Liver (tissue), 9 donors: ENCODE results near the gene EML6. TPM values are rescaled to one million over a fixed set of nuclear protein-coding genes. Genes with fewer than 3 reads are reported as not detected.

ENCODE experiments used
- DNase-seq: peaks from one replicate; pipeline ENCODE4 v3.0.0-alpha.2; 2017; ENCODE audit warnings: low spot score
- H3K27ac ChIP-seq, 2 donors: one replicate each; pipeline ENCODE4 v1.7.0; 2013; ENCODE audit warnings: inconsistent platforms in 2 of 2, low read length in 2 of 2, control low read depth in 1 of 2, low read depth in 1 of 2, mild to moderate bottlenecking in 1 of 2
- H3K27me3 ChIP-seq, 4 donors: one replicate each; pipeline versions ENCODE4 v1.6.1 to v1.7.0; 2013; ENCODE audit warnings: low read length in 3 of 4, inconsistent platforms in 1 of 4, mild to moderate bottlenecking in 1 of 4, moderate library complexity in 1 of 4; ENCODE audit not compliant: control insufficient read depth in 4 of 4, insufficient read depth in 4 of 4
- H3K36me3 ChIP-seq, 4 donors: one replicate each; pipeline versions ENCODE4 v1.6.1 to v1.7.0; 2013; ENCODE audit warnings: low read length in 3 of 4, mild to moderate bottlenecking in 3 of 4, low read depth in 1 of 4, moderate library complexity in 1 of 4; ENCODE audit not compliant: control insufficient read depth in 4 of 4, insufficient read depth in 3 of 4
- H3K4me1 ChIP-seq, 4 donors: one replicate each; pipeline versions ENCODE4 v1.6.1 to v1.7.0; 2013; ENCODE audit warnings: low read length in 3 of 4, mild to moderate bottlenecking in 3 of 4, moderate library complexity in 1 of 4; ENCODE audit not compliant: control insufficient read depth in 4 of 4, insufficient read depth in 4 of 4
- H3K4me3 ChIP-seq, 3 donors: one replicate each; pipeline versions ENCODE4 v1.6.1 to v1.7.0; 2013; ENCODE audit warnings: low read length in 3 of 3, control low read depth in 1 of 3, low read depth in 1 of 3, mild to moderate bottlenecking in 1 of 3
- H3K9ac ChIP-seq, 2 donors: one replicate each; pipeline ENCODE4 v1.7.0; 2013; ENCODE audit warnings: low read length in 2 of 2, mild to moderate bottlenecking in 2 of 2, moderate library complexity in 2 of 2, control low read depth in 1 of 2, low read depth in 1 of 2
- H3K9me3 ChIP-seq, 4 donors: one replicate each; pipeline versions ENCODE4 v1.6.1 to v1.7.0; 2013; ENCODE audit warnings: low read length in 3 of 4; ENCODE audit not compliant: control insufficient read depth in 4 of 4
- EGR1 ChIP-seq, 2 donors: IDR thresholded peaks; 2 replicates each; pipeline ENCODE4 v1.6.1; 2016 to 2018; ENCODE audit warnings: antibody characterized with exemption in 2 of 2, low read depth in 2 of 2
- FOXA1 ChIP-seq: IDR thresholded peaks from 2 replicates; pipeline ENCODE4 v1.6.1; 2016; ENCODE audit warnings: antibody characterized with exemption
- FOXA2 ChIP-seq: IDR thresholded peaks from 2 replicates; pipeline ENCODE4 v1.6.1; 2016; ENCODE audit warnings: antibody characterized with exemption
- GABPA ChIP-seq, 2 donors: IDR thresholded peaks in 1 of 2; conservative IDR thresholded peaks in 1 of 2; 2 replicates each; pipeline ENCODE4 v1.6.1; 2016; ENCODE audit warnings: antibody characterized with exemption in 2 of 2, mild to moderate bottlenecking in 1 of 2, moderate library complexity in 1 of 2
- HNF4A ChIP-seq, 2 donors: conservative IDR thresholded peaks; 2 replicates each; pipeline ENCODE4 v1.6.1; 2016; ENCODE audit warnings: antibody characterized with exemption in 2 of 2, mild to moderate bottlenecking in 2 of 2
- HNF4G ChIP-seq: IDR thresholded peaks from 2 replicates; pipeline ENCODE4 v1.6.1; 2016; ENCODE audit warnings: antibody characterized with exemption
- JUND ChIP-seq, 2 donors: IDR thresholded peaks; 2 replicates each; pipeline ENCODE4 v1.6.1; 2016; ENCODE audit warnings: antibody characterized with exemption in 2 of 2
- NR2F2 ChIP-seq: IDR thresholded peaks from 2 replicates; pipeline ENCODE4 v1.6.1; 2016; ENCODE audit warnings: antibody characterized with exemption
- RAD21 ChIP-seq, 2 donors: IDR thresholded peaks; 2 replicates each; pipeline ENCODE4 v1.6.1; 2016; ENCODE audit warnings: antibody characterized with exemption in 2 of 2, mild to moderate bottlenecking in 2 of 2
- YY1 ChIP-seq: IDR thresholded peaks from 2 replicates; pipeline ENCODE4 v1.6.1; 2016; ENCODE audit warnings: antibody characterized with exemption, mild to moderate bottlenecking
- WGBS: extraction: QIAGEN DNeasy Blood & Tissue Kit; methylation state at CpG from one replicate; pipeline ENCODE4 v1.1.7; 2013; 5-methylcytosine and 5-hydroxymethylcytosine counted together
- polyA plus RNA-seq, 2 donors: library from polyadenylated mRNA; stranded (reverse) in 1 of 2; unstranded in 1 of 2; fragments of 200-250 nt in 1 of 2; fragments of >200 nt in 1 of 2; fragmentation: Nextera tagmentation in 1 of 2; extraction: Ambion mirVana in 1 of 2; gene quantifications; one replicate each; pipeline versions ENCODE4 v1.2.1 to v1.2.3, GENCODE V29; 2013 to 2015
- total RNA-seq, 2 donors: library from RNA; depleted of rRNA; stranded (reverse); fragments of >200 nt; gene quantifications; one replicate each; pipeline ENCODE4 v1.2.3, GENCODE V29; 2014
- TF ChIP-seq, protein P1 (sequence below): fragments of 150-350 bp; IDR thresholded peaks from 2 replicates; pipeline ENCODE4 v1.5.1; 2017; ENCODE audit warnings: improper control_type of control experiment, low read depth, low read length; ENCODE audit not compliant: missing input control
- TF ChIP-seq, protein P2 (sequence below): IDR thresholded peaks from 2 replicates; pipeline ENCODE4 v1.6.1; 2016; ENCODE audit warnings: antibody characterized with exemption, mild to moderate bottlenecking
- TF ChIP-seq, protein P3 (sequence below): IDR thresholded peaks from 2 replicates; pipeline ENCODE4 v1.6.1; 2016; ENCODE audit warnings: antibody characterized with exemption
- TF ChIP-seq, protein P4 (sequence below): IDR thresholded peaks from 2 replicates; pipeline ENCODE4 v1.6.1; 2016; ENCODE audit warnings: antibody characterized with exemption
- donor health status: healthy.
- donor health status: healthy.
- donor health status: healthy.
- donor health status: healthy.
- donor health status: healthy.

EML6 gene
- total and polyA plus RNA-seq, 4 donors: 0.33 to 3.0 (median 1.4) TPM

DNA sequence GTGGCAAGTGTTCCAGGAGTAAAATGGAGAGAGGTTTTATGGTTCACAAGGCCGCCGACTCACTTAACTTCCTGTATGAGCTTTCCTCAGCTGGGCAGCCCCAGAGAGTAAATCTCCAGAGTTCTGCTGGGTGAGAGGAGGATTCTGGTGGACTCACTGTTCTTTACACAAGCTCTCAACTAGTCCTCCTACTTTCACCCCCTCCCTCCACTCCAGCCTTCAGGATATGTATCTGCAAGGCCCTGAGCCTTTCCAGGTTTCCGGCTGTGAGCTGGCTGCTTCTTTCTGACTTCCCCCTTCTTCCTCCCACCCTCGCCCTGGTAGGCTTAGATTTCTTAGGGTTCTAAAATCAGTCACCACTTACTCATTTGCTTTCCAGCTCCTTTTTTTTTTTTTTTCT, 34.0 kb downstream of the EML6 start:
- TF ChIP-seq, protein P1, sequence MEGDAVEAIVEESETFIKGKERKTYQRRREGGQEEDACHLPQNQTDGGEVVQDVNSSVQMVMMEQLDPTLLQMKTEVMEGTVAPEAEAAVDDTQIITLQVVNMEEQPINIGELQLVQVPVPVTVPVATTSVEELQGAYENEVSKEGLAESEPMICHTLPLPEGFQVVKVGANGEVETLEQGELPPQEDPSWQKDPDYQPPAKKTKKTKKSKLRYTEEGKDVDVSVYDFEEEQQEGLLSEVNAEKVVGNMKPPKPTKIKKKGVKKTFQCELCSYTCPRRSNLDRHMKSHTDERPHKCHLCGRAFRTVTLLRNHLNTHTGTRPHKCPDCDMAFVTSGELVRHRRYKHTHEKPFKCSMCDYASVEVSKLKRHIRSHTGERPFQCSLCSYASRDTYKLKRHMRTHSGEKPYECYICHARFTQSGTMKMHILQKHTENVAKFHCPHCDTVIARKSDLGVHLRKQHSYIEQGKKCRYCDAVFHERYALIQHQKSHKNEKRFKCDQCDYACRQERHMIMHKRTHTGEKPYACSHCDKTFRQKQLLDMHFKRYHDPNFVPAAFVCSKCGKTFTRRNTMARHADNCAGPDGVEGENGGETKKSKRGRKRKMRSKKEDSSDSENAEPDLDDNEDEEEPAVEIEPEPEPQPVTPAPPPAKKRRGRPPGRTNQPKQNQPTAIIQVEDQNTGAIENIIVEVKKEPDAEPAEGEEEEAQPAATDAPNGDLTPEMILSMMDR: no peak
- no peak for TF ChIP-seq GABPA (IDR thresholded peaks at IDR 0.05 in 1 of 2, conservative IDR thresholded peaks at IDR 0.05 in 1 of 2)
- TF ChIP-seq, protein P2, sequence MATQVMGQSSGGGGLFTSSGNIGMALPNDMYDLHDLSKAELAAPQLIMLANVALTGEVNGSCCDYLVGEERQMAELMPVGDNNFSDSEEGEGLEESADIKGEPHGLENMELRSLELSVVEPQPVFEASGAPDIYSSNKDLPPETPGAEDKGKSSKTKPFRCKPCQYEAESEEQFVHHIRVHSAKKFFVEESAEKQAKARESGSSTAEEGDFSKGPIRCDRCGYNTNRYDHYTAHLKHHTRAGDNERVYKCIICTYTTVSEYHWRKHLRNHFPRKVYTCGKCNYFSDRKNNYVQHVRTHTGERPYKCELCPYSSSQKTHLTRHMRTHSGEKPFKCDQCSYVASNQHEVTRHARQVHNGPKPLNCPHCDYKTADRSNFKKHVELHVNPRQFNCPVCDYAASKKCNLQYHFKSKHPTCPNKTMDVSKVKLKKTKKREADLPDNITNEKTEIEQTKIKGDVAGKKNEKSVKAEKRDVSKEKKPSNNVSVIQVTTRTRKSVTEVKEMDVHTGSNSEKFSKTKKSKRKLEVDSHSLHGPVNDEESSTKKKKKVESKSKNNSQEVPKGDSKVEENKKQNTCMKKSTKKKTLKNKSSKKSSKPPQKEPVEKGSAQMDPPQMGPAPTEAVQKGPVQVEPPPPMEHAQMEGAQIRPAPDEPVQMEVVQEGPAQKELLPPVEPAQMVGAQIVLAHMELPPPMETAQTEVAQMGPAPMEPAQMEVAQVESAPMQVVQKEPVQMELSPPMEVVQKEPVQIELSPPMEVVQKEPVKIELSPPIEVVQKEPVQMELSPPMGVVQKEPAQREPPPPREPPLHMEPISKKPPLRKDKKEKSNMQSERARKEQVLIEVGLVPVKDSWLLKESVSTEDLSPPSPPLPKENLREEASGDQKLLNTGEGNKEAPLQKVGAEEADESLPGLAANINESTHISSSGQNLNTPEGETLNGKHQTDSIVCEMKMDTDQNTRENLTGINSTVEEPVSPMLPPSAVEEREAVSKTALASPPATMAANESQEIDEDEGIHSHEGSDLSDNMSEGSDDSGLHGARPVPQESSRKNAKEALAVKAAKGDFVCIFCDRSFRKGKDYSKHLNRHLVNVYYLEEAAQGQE: no peak
- Histone ChIP-seq H3K4me3 (no peak overlapping the region), H3K27ac (no peak overlapping the region)

DNA sequence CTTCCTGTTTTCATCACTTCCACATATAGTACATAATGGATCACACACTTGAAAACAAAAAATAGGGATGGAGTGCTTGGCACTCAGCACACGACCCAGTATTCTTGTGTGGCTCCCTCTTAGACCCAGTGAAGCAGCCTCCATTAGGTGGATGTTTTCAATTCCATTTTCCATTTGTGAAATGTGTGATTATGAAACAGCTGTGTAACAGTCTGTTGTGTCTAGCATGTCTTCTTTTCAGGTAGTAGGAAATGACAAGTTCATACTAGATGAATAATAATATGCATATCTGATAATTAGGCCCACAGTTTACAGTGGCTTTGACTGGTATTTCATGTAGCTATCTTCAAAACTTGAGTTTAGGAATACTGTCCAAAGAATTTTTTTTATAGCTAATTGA, 35.5 kb downstream of the EML6 start:
- no peak for DNase-seq
- TF ChIP-seq HNF4A (conservative IDR thresholded peaks at IDR 0.05) (no peak), EGR1 (IDR thresholded peaks at IDR 0.05; ENCODE audit: low read depth in 2 of 2) (no peak), RAD21 (IDR thresholded peaks at IDR 0.05) (no peak), NR2F2 (no peak), FOXA2 (no peak), JUND (IDR thresholded peaks at IDR 0.05) (no peak), YY1 (no peak), HNF4G (no peak), GABPA (IDR thresholded peaks at IDR 0.05 in 1 of 2, conservative IDR thresholded peaks at IDR 0.05 in 1 of 2) (no peak), FOXA1 (no peak)
- TF ChIP-seq, protein P3, sequence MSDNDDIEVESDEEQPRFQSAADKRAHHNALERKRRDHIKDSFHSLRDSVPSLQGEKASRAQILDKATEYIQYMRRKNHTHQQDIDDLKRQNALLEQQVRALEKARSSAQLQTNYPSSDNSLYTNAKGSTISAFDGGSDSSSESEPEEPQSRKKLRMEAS: no peak
- TF ChIP-seq, protein P2: no peak
- TF ChIP-seq, protein P1: no peak
- TF ChIP-seq, protein P4, sequence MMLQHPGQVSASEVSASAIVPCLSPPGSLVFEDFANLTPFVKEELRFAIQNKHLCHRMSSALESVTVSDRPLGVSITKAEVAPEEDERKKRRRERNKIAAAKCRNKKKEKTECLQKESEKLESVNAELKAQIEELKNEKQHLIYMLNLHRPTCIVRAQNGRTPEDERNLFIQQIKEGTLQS: no peak
- Histone ChIP-seq H3K27ac (no peak overlapping the region), H3K9ac (no peak overlapping the region), H3K36me3 (no peaks in the 10 kb centered on the region), H3K4me3 (no peak overlapping the region), H3K27me3 (no peaks in the 10 kb centered on the region), H3K4me1 (no peaks in the 10 kb centered on the region), H3K9me3 (no peaks in the 10 kb centered on the region)
- 42% methylated on average over 1 of the region's 1 CpG for WGBS

More for the DNA sequence above, 34.0 kb downstream of the EML6 start:
- DNase-seq: no peak
- no peaks in the 10 kb centered on the region for H3K36me3 ChIP-seq
- H3K4me1 ChIP-seq: no peaks in the 10 kb centered on the region
- H3K9ac ChIP-seq: no peak overlapping the region
- WGBS: 87% methylated on average over 4 of the region's 4 CpGs
- H3K9me3 ChIP-seq: no peaks in the 10 kb centered on the region
- H3K27me3 ChIP-seq: no peaks in the 10 kb centered on the region
